ENCODE measurements around the gene GAK.

Gene GAK

DNA sequence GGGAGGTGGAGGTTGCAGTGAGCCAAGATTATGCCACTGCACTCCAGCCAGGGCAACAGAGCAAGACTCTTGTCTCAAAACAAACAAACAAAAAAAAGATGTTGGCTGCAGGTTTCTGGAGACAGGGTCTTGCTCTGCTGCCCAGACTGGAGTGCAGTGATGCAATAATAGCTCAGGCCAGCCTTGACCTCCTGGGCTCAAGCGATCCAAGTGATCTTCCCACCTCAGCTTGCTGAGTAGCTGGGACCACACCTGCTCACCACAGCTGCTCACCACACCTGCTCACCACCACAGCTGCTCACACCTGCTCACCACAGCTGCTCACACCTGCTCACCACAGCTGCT lies 76.3 kb downstream of the GAK start:
- ChIA-PET POLR2A (ENCODE audit: low non-redundant PET) (no interaction called here), CTCF (interaction anchor here (0.6 kb wide), 1 partner anchor 8 kb away, joined by 3 read pairs; no protein-coding TSS in a partner anchor)
- TF ChIP-seq, protein P1, sequence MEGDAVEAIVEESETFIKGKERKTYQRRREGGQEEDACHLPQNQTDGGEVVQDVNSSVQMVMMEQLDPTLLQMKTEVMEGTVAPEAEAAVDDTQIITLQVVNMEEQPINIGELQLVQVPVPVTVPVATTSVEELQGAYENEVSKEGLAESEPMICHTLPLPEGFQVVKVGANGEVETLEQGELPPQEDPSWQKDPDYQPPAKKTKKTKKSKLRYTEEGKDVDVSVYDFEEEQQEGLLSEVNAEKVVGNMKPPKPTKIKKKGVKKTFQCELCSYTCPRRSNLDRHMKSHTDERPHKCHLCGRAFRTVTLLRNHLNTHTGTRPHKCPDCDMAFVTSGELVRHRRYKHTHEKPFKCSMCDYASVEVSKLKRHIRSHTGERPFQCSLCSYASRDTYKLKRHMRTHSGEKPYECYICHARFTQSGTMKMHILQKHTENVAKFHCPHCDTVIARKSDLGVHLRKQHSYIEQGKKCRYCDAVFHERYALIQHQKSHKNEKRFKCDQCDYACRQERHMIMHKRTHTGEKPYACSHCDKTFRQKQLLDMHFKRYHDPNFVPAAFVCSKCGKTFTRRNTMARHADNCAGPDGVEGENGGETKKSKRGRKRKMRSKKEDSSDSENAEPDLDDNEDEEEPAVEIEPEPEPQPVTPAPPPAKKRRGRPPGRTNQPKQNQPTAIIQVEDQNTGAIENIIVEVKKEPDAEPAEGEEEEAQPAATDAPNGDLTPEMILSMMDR (conservative IDR thresholded peaks at IDR 0.05; ENCODE audit: low read depth) = no peak
- DNase-seq (ENCODE audit: low spot score) = no peak
- H3K27ac ChIP-seq = no peak overlapping the region

DNA sequence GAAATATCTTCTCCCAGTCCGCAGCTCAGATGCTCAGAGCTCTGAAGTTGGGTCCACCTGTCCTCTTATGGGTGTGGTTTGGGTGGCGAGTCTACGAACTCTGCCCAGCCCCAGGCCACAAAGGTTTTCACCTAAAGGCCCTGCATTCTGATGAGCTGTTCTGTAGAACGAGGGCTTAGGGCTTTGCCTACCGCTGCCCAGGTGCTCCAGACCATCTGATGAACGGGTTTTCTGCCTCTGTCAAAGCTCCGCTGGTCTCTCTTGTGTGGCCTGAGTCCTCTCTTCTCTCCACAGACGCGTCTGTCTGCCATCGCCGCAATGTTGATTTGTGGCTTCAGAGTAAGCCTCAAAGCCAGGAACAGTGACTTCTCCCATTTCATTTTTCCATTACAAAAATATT lies 77.8 kb downstream of the GAK start:
- ChIA-PET CTCF (no interaction called here), POLR2A (ENCODE audit: low non-redundant PET) (no interaction called here)
- no peak overlapping the region for H3K27ac ChIP-seq
- TF ChIP-seq, protein P1 (conservative IDR thresholded peaks at IDR 0.05; ENCODE audit: low read depth) = no peak
- no peak for DNase-seq (ENCODE audit: low spot score)

DNA sequence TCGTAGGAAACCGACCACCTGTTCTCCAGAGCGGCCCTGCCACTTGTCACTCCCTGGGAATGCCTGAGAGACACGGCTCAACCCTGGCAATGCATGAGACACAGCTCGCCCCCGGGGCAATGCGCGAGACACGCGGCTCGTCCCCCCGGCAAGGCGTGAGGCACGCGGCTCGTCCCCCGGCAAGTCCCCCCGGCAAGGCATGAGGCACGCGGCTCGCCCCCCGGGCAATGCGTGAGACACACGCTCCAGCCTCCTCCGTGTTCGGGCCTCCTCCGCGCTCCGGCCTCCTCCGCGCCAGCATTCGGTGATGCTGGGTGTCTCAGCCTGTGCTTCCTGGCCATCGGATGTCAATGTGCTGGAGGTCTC lies 78.7 kb downstream of the GAK start:
- TF ChIP-seq, protein P1 (conservative IDR thresholded peaks at IDR 0.05; ENCODE audit: low read depth) = no peak
- CTCF ChIA-PET = no interaction called here
- POLR2A ChIA-PET (ENCODE audit: low non-redundant PET) = no interaction called here
- no peak overlapping the region for H3K27ac ChIP-seq
- no peak for DNase-seq (ENCODE audit: low spot score)

DNA sequence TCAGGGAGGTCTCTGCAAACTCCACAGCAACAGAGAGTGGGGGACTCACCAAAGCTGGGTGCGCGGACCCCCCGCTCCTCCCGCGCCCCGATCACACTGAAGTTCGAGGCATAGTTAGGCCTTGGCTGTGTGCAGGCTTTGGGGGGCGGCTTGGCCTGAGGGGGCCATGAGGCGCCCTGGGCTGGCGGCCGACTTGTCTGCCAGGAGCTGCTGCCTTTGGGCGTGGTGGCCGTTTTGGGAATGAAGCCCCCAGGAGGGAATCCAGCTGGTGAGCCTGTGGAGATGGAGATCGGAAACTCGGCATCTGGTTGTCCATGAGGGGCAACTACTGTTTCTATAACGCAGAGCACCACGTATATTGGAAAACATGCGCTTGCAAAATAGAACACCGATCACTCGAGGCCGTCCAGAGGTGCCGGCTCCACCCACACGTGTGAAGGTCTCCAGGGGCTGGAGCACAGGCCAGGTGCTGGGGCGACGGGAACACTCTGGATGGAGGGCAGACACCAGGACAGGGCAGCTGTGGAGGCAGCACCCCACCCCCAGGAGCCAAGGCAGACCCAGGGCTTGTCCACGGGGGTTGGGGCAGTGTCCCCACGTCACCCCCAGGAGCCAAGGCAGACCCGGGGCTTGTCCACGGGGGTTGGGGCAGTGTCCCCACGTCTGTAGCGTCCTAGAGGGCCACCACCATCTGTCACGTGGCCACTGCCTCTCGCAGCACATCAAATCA lies 80.2 kb downstream of the GAK start:
- POLR2A ChIA-PET (ENCODE audit: low non-redundant PET) = no interaction called here
- CTCF ChIA-PET = no interaction called here
- H3K27ac ChIP-seq = no peak overlapping the region
- TF ChIP-seq, protein P1 (conservative IDR thresholded peaks at IDR 0.05; ENCODE audit: low read depth) = no peak
- DNase-seq (ENCODE audit: low spot score) = no peak

DNA sequence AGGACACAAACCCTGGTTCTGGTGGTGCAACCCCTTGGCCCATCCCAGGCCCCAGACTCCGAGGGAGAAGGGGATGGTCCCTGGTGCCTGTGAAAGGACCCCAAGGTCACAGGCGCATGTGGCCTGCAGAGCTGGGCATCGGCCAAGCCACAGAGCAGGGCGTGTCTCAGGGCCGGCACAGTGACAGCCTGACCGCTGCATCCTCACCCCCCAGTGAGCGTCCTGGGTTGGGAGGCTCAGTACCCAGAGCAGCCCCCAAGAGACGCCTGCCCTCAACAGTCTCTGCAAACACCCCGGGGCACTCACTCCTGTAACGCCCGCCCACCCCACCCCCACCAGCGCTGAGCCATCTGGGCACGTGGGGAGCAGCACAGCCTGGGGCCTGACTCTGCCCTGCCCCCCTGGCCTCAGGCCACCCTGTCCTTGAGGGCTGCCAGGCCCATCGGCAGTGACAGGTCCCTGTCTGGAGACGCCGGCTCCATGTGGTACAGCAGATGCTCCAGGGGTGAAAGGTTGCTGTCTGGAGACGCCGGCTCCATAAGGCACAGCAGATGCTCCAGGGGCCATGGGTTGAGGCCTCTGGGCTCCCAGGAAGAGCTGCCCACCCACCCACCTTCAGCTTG lies 81.7 kb downstream of the GAK start:
- CTCF ChIA-PET = no interaction called here
- DNase-seq (ENCODE audit: low spot score) = no peak

DNA sequence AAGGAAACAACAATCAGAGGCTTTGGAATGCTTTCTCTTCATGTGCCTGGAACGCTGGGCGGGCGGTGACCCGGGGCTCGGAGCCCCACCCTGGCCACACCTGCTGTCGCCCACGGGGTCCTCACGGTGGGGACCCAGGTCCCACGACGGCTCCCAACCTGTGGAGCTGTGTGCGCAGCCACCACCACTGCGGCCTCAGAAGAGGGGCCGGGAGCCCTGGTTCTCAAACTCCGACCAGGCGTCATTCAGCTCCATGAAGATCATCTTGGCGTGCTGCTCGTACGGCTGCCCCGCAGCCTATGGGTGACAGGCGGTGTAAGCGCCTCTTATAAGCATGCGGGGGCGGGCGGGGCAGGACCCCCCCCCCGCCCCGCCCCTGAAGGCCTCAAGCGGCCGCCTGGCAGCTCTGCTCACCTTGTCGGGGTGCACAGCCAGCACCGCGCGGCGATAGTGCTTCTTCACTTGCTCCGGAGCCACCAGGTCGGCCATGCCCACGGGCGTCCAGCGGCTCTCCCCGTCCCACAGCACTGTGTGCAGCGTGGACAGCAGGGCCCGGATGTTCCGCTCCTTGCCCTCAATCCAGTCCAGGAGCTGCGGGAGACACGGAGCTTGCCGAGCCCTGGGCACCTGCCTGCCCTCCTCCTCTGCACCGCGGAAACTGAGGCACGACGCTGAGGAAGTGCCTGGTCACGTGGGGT lies 82.5 kb downstream of the GAK start:
- CTCF ChIA-PET = no interaction called here
- POLR2A ChIA-PET (ENCODE audit: low non-redundant PET) = no interaction called here
- H3K27ac ChIP-seq = no peak overlapping the region
- DNase-seq (ENCODE audit: low spot score) = no peak
- TF ChIP-seq, protein P1 (conservative IDR thresholded peaks at IDR 0.05; ENCODE audit: low read depth) = no peak

More for the DNA sequence above, 81.7 kb downstream of the GAK start:
- H3K27ac ChIP-seq = no peak overlapping the region
- POLR2A ChIA-PET (ENCODE audit: low non-redundant PET) = no interaction called here
- TF ChIP-seq, protein P1 (conservative IDR thresholded peaks at IDR 0.05; ENCODE audit: low read depth) = no peak
